HG02885 (cell line): ENCODE results near the gene ANKRD11.

Source experiments
- ATAC-seq: cut with Tn5 transposase; IDR thresholded peaks from one replicate; pipeline ENCODE4 v1.9.1; 2021; ENCODE audit warnings: mild to moderate bottlenecking; ENCODE audit not compliant: unreplicated experiment, poor library complexity

ANKRD11 gene

GRCh38 chr16:89320782-89321501 lies 169.4 kb downstream of the ANKRD11 start:
- ATAC-seq = no peak

- no peak for ATAC-seq
These were observed 170.2 kb downstream of the ANKRD11 start for GRCh38 chr16:89319886-89320781.

GRCh38 chr16:89319631-89319885 lies 170.8 kb downstream of the ANKRD11 start:
- ATAC-seq = no peak

DNA sequence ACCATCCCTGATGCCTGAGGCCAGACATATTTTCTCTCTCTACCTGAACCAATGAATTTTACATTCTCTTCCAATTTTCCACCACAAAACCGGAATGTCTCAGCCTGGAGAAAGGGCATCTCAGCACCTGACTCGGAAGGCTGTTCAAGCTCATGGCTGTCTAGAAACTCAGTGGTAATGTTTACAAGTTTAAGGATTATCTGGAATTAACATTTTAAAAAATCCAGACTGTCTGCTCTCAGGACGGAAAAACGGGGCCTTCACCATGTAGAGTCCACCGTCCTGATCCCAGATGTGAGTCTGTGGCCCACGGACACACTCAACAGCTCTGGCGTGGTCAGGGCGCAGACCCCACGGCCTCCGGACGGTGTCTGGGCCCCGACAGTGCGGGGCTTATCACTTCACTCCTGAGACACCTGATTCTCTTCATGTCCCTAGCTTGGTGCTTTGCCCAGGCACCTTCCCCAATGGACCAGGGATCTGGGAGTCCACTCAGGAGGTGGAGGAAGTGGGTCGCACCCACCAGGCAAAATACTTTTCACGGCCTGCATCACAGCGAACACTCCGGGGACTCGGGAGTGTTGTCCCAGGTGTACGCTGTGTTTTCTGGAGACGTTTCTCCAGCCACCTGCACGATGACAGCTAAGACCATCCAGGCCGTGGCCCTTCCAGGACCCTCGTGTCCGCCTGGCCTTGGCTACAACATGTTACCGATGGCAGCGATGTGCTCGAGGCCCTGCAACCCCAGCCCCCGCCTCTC lies 171.3 kb downstream of the ANKRD11 start:
- ATAC-seq = no peak

- ATAC-seq = no peak
These were observed 172.0 kb downstream of the ANKRD11 start for GRCh38 chr16:89318430-89318758.

DNA sequence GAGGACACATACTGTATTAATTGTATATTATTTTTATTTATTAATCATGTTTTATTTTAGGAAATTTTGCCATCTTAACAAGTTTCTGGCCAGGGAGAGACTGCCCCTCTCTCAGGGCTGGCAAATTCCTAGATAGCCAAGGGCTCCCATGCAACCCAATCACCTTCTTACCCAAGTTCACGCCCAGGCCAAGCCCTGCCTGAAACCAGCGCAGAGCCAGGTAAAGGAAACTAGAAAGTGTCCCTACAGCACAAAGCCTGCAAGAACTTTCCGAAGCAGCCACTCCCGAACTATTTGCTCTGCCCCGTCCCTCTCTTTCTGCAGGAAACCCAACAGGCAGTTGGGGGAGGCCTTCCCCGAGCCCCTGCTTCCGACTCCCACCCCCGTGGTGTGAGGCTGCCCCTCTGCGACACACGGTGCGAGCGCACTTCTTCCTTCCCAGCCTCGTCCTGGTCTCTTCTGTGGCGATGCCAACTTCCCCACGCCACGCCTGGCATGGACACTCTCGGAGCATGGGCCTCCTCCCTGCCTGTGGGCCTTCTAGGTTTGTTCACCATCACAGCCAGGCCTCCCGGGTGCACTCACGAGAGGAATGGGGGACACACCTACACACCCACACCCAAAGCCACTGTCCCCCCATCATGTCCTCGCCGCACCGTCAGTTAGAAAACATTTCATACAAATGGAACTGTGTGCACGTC lies 172.5 kb downstream of the ANKRD11 start:
- ATAC-seq = no peak

- no peak for ATAC-seq
These were observed 173.2 kb downstream of the ANKRD11 start for GRCh38 chr16:89317101-89317671.

GRCh38 chr16:89316701-89317100 lies 173.7 kb downstream of the ANKRD11 start:
- no peak for ATAC-seq

- no peak for ATAC-seq
These were observed 174.4 kb downstream of the ANKRD11 start for GRCh38 chr16:89315791-89316581.

- no peak for ATAC-seq
These were observed 175.1 kb downstream of the ANKRD11 start for GRCh38 chr16:89315271-89315670.

DNA sequence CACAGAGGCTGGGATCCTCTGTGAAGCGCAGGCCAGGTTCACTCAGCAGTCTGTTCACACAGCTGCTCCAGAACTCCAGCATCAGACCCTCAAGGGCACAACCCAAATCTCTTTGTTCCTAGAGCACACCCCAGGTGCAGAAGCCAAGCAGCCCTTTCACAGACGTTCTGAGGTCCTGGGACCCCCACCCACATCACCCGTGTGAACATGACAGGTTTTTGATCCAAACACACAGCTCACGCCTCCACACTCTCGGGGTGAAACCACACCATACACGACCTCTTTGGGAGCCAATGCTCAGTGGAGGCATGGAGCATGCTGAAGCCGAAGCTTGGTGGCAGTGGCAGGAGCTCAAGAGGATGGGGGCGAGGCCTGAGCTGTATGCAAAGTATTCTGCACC lies 175.5 kb downstream of the ANKRD11 start:
- ATAC-seq = no peak

GRCh38 chr16:89314357-89314756 lies 176.0 kb downstream of the ANKRD11 start:
- ATAC-seq = no peak

DNA sequence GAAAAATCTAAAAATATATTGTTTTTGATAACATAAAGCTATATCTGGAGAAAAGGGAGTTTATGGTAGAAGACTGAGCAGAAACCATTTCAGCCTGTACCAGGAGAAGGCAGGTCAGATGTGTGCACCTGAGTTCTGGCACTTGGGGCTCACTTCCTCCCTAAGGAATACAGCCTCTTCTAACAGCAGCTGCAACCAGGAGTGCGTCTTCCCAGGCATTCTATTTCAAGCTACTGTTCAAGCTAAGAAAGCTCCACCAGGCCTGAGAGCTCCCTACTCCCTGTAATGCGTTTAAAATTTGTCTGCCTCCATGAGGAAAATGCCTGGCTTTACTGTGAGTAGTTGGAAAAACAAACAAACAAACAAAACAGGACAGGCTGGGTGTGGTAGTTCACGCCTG lies 176.8 kb downstream of the ANKRD11 start:
- no peak for ATAC-seq

DNA sequence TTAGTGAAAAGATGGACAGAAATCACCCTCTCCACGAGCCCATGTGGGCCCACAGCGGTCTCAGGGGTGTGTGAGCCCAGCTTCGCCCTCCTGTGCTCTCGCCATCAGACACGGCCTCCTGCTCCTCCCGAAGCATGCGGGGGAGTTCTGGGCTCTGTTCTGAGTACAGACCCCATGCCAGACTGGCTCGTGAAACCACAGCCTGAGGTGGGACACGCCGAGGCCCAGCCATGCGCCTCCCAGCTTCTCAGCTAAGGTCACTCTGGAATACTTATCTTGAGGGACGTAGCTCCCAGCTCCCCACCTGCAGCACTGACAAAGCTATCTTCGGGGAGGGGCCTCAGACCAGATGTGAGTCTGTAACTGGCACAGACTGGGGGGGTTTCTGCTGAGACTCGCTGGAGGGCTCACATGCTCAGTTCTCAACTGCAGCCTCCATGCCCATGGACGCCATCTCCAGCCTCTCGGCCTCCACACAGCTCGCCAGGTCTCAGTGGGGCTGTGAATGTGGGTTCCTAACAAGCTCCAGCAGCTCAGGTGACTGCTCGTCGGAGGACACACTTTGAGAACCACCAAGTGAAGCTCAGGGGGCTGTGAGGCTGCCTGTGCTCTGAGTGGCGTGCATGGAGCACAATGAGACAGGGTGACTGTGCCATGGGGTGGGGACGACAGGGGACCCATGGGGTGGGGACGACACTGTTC lies 177.6 kb downstream of the ANKRD11 start:
- ATAC-seq = no peak

DNA sequence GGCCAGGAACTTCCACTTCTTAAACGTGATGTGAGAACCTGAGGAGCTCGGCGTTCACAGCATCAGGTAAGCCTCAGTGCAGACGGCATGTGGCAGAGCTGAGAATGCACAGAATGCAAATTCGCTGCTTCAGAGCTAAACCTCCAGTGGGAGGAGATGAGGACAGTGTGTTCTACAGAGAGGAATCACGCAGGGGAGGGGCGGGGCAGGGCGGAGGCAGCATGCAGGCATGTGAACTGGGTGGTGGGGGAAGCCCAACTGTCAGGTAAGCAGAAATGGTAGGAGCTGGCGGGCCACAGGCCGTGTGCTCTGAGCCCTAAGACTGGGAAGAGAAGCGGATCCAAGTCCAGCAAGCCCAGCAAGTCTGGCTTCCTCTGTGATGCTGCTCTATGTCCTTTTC lies 178.2 kb downstream of the ANKRD11 start:
- no peak for ATAC-seq

GRCh38 chr16:89311636-89312035 lies 178.7 kb downstream of the ANKRD11 start:
- ATAC-seq = no peak

DNA sequence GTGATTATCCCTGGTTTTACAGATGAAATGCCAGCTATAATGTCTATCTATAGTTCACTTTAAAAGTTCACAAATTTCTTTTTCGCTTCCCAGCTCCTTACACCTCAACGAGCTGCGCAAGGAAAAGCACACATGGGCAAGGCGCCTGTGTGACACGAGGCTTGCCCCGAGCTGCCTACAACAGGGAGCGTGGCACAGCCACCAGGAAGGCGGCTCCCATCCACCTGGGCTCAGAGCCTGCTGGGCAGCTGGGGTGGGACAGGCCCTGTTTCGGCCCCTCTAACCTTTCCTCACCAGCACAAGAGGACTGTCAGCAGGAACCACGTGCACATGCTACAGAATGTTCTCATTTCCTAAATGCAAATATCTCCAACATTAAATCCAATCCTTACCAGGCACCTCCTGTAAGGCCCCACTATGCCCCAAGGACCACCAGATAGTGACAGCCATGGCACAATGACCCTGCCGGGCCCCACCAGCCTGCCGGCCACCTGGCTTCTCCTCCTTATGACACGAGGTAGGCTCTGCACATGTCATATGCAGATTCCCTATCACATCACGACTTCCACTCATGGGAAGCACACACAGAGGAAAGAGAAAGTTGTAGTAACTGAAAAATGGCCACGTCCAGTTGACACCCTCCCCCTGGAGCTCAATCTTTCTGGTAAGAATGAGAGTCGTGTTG lies 180.8 kb downstream of the ANKRD11 start:
- ATAC-seq = no peak
